ENCODE measurements around the gene ELMO2. TPM values are rescaled to one million over a fixed set of nuclear protein-coding genes. Genes with fewer than 3 reads are reported as not detected.
A peak's percentile ranks its signal among the peaks of the same experiment; 100 is the strongest.

ELMO2 gene
- total RNA-seq, 1 experiment from 2014 or later: 28.4 TPM

GRCh38 chr20:46363874-46364669 lies 42.3 kb downstream of the ELMO2 start (continued):
- TF ChIP-seq, protein P1, sequence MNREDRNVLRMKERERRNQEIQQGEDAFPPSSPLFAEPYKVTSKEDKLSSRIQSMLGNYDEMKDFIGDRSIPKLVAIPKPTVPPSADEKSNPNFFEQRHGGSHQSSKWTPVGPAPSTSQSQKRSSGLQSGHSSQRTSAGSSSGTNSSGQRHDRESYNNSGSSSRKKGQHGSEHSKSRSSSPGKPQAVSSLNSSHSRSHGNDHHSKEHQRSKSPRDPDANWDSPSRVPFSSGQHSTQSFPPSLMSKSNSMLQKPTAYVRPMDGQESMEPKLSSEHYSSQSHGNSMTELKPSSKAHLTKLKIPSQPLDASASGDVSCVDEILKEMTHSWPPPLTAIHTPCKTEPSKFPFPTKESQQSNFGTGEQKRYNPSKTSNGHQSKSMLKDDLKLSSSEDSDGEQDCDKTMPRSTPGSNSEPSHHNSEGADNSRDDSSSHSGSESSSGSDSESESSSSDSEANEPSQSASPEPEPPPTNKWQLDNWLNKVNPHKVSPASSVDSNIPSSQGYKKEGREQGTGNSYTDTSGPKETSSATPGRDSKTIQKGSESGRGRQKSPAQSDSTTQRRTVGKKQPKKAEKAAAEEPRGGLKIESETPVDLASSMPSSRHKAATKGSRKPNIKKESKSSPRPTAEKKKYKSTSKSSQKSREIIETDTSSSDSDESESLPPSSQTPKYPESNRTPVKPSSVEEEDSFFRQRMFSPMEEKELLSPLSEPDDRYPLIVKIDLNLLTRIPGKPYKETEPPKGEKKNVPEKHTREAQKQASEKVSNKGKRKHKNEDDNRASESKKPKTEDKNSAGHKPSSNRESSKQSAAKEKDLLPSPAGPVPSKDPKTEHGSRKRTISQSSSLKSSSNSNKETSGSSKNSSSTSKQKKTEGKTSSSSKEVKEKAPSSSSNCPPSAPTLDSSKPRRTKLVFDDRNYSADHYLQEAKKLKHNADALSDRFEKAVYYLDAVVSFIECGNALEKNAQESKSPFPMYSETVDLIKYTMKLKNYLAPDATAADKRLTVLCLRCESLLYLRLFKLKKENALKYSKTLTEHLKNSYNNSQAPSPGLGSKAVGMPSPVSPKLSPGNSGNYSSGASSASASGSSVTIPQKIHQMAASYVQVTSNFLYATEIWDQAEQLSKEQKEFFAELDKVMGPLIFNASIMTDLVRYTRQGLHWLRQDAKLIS (CRISPR knock-in tag; IDR thresholded peaks at IDR 0.05; ENCODE audit: borderline replicate concordance): no peak
- TF ChIP-seq MYBL2 (CRISPR knock-in tag; IDR thresholded peaks at IDR 0.05): peak; percentile 48; the same call in 1 of the 2 replicates
- TF ChIP-seq ZNF396 (CRISPR knock-in tag; IDR thresholded peaks at IDR 0.05; ENCODE audit: borderline replicate concordance): no peak
- TF ChIP-seq CTCF (IDR thresholded peaks at IDR 0.05): no peak
- peak; percentile 90 for TF ChIP-seq USF1 (CRISPR knock-in tag; IDR thresholded peaks at IDR 0.05)
- TF ChIP-seq CDX4 (CRISPR knock-in tag; IDR thresholded peaks at IDR 0.05; ENCODE audit: borderline replicate concordance): no peak
- no peak for TF ChIP-seq E2F4 (CRISPR knock-in tag; IDR thresholded peaks at IDR 0.05; ENCODE audit: borderline replicate concordance, low read depth)
- TF ChIP-seq ETV6 (CRISPR knock-in tag; IDR thresholded peaks at IDR 0.05): no peak; the same call in 1 of the 2 replicates

GRCh38 chr20:46362921-46363867 lies 43.2 kb downstream of the ELMO2 start:
- peaks cover 15% of the 10 kb centered on the region for H3K36me3 Mint-ChIP-seq
- ATAC-seq (no peak), DNase-seq (ENCODE audit: low spot score) (no peak)
- peaks cover 13% of the 10 kb centered on the region for H3K4me1 Mint-ChIP-seq
- H3K9me3 Mint-ChIP-seq: no peaks in the 10 kb centered on the region
- CTCF ChIA-PET: interaction anchor here (0.7 to 2.2 kb wide), 9 partner anchors 13 to 351 kb away, joined by 4 to 16 read pairs (median 7); partner anchors contain the start of gene ELMO2
- peak overlapping the region; percentile 97 for H3K27ac Mint-ChIP-seq
- POLR2A ChIA-PET: interaction anchor here (1.5 to 2.0 kb wide), 3 partner anchors 15 to 44 kb away, joined by 5 to 8 read pairs (median 6); partner anchors contain the start of gene ELMO2
- H3K4me3 Mint-ChIP-seq: peak overlapping the region; percentile 91
- 0 out of 2 replicates have a peak, but pooled peaks have one; percentile 9 for TF ChIP-seq KAT7 (CRISPR knock-in tag; IDR thresholded peaks at IDR 0.05; ENCODE audit: borderline replicate concordance)
- no peak for TF ChIP-seq NR3C1 (CRISPR knock-in tag; conservative IDR thresholded peaks at IDR 0.05; ENCODE audit: low read depth)
- no peak for TF ChIP-seq USF2 (CRISPR knock-in tag; IDR thresholded peaks at IDR 0.05)
- H3K27me3 Mint-ChIP-seq (ENCODE audit: low read depth): no peaks in the 10 kb centered on the region
